ENCODE results near the gene TMEM213. TPM values are rescaled to one million over a fixed set of nuclear protein-coding genes. Genes with fewer than 3 reads are reported as not detected.

TMEM213 gene
- total and polyA plus RNA-seq, 2 of the 8 experiments (the other 6 are each of a cell fraction or from before 2014, with no cell fraction given), result 0.21 to 0.67 TPM

GRCh38 chr7:138876326-138876725, 78.5 kb downstream of the TMEM213 start:
- no peak overlapping the region for H2BK120ac ChIP-seq (replicated peaks; ENCODE audit: low read depth, low read length)
- no peak overlapping the region for H2AFZ ChIP-seq (ENCODE audit: low read length)
- H3K9ac ChIP-seq (replicated peaks in 1 of 4; ENCODE audit: extremely low read depth in 1 of 4, low read depth in 3 of 4, low read length in 3 of 4), result no peak overlapping the region
- H2BK15ac ChIP-seq (ENCODE audit: low read length), result no peak overlapping the region
- no peak overlapping the region for H3K56ac ChIP-seq (replicated peaks; ENCODE audit: insufficient read length, low read depth, low read length)
- no peak overlapping the region for H4K5ac ChIP-seq (ENCODE audit: insufficient read length, low read depth, low read length)
- H3K36me3 ChIP-seq (ENCODE audit: control insufficient read depth in 2 of 4, insufficient read depth in 4 of 4, low read length in 3 of 4), result peaks cover 0 to 6% (median 3%) of the 10 kb centered on the region in 4 experiments; a peak in 2 of 8 replicates
- WGBS, 2 experiments (ENCODE audit: extremely low coverage in 1 of 2, insufficient coverage in 1 of 2, insufficient read length in 1 of 2, insufficient replicate concordance in 2 of 2, low coverage in 1 of 2, low lambda C conversion rate in 2 of 2, missing lambda C conversion rate in 1 of 2), result 96% methylated on average over 3 of the region's 4 CpGs; no CpG with 5 or more reads in 1 of the 2 experiments
- DNase-seq (ENCODE audit: low read depth in 1 of 2, low spot score in 2 of 2) (no peak), FAIRE-seq (no peak)
- H3K23me2 ChIP-seq (ENCODE audit: low read depth, low read length), result no peaks in the 10 kb centered on the region
- H2BK5ac ChIP-seq (ENCODE audit: low read depth, low read length), result no peak overlapping the region; the same call in 1 of the 2 replicates
- H2BK12ac ChIP-seq (ENCODE audit: low read depth, low read length), result no peak overlapping the region
- no peak overlapping the region for H3K27ac ChIP-seq (ENCODE audit: low read depth, low read length)
- no peak overlapping the region for H2AK5ac ChIP-seq (ENCODE audit: low read depth, low read length)
- no peaks in the 10 kb centered on the region for H3K27me3 ChIP-seq (replicated peaks in 1 of 4; ENCODE audit: control insufficient read depth in 3 of 4, extremely low read depth in 1 of 4, insufficient read depth in 3 of 4, low read length in 3 of 4)
- no peaks in the 10 kb centered on the region for H3K79me2 ChIP-seq (ENCODE audit: control insufficient read depth in 1 of 2, insufficient read depth in 2 of 2, low read length in 2 of 2)
- H3K18ac ChIP-seq (ENCODE audit: extremely low read depth, low read length), result no peak overlapping the region
- H3K14ac ChIP-seq (ENCODE audit: insufficient read length), result no peak overlapping the region
- no peak overlapping the region for H2BK20ac ChIP-seq (ENCODE audit: low read length)
- no peaks in the 10 kb centered on the region for H4K20me1 ChIP-seq (replicated peaks in 1 of 2; ENCODE audit: control insufficient read depth in 1 of 2, insufficient read depth in 2 of 2, low read length in 2 of 2)
- H3K79me1 ChIP-seq (ENCODE audit: low read depth, low read length), result no peaks in the 10 kb centered on the region
- no peak overlapping the region for H3K23ac ChIP-seq (ENCODE audit: insufficient read length)
- no peaks in the 10 kb centered on the region for H3K9me3 ChIP-seq (ENCODE audit: insufficient read depth in 2 of 2, low read depth in 1 of 2, low read length in 1 of 2)
- POLR2A ChIA-PET (ENCODE audit: partially characterized antibody), result no interaction called here
- no peak overlapping the region for H3K4me3 ChIP-seq (ENCODE audit: extremely low read depth in 1 of 4, insufficient read depth in 2 of 4, low read depth in 3 of 4, low read length in 4 of 4)
- H3K4me1 ChIP-seq (replicated peaks in 1 of 4; ENCODE audit: control insufficient read depth in 3 of 4, insufficient read depth in 4 of 4, low read length in 3 of 4), result no peaks in the 10 kb centered on the region
- no peak overlapping the region for H3K4me2 ChIP-seq (ENCODE audit: insufficient read depth in 1 of 2, low read depth in 2 of 2, low read length in 2 of 2)
- H4K8ac ChIP-seq (ENCODE audit: extremely low read depth, insufficient read depth, low read length), result no peak overlapping the region
- no peak overlapping the region for H4K91ac ChIP-seq (replicated peaks; ENCODE audit: insufficient read length, low read length)
- CTCF ChIA-PET (ENCODE audit: partially characterized antibody), result interaction anchor here (1.0 to 3.6 kb wide), 3 partner anchors 10 to 142 kb away, joined by 3 to 21 read pairs (median 4); no protein-coding TSS in a partner anchor
- no peak overlapping the region for H3K4ac ChIP-seq (replicated peaks; ENCODE audit: insufficient read length, low read depth, low read length)
- TF ChIP-seq GABPA (IDR thresholded peaks at IDR 0.05; ENCODE audit: borderline replicate concordance, insufficient read depth, low read length) (no peak), SRF (IDR thresholded peaks at IDR 0.05; ENCODE audit: low read depth, low read length) (no peak), BRCA1 (IDR thresholded peaks at IDR 0.05; ENCODE audit: low read depth, low read length) (no peak), NANOG (IDR thresholded peaks at IDR 0.05; ENCODE audit: insufficient read depth, low read depth, low read length, poor library complexity, severe bottlenecking) (no peak), TAF7 (optimal IDR thresholded peaks at IDR 0.05; ENCODE audit: borderline replicate concordance, low read depth, low read length) (no peak), CHD2 (IDR thresholded peaks at IDR 0.05; ENCODE audit: low read length) (no peak), ZNF274 (IDR thresholded peaks at IDR 0.05; ENCODE audit: borderline replicate concordance, extremely low read depth, low read length) (no peak), MAX (IDR thresholded peaks at IDR 0.05) (no peak), CREB1 (IDR thresholded peaks at IDR 0.05) (no peak), SP2 (IDR thresholded peaks at IDR 0.05; ENCODE audit: low read length) (no peak), EGR1 (IDR thresholded peaks at IDR 0.05; ENCODE audit: borderline replicate concordance, low read depth, low read length) (no peak), SP1 (IDR thresholded peaks at IDR 0.05; ENCODE audit: low read depth, low read length) (no peak), BCL11A (IDR thresholded peaks at IDR 0.05; ENCODE audit: low read depth in 2 of 2, low read length in 2 of 2) (no peak), SAP30 (IDR thresholded peaks at IDR 0.05; ENCODE audit: insufficient read depth, insufficient replicate concordance, low read length) (no peak), GTF2F1 (IDR thresholded peaks at IDR 0.05; ENCODE audit: borderline replicate concordance, low read depth, low read length) (no peak)

Measured in H1 (cell line).